ENCODE data around the gene GRIN2A. TPM values are rescaled to one million over a fixed set of nuclear protein-coding genes. Genes with fewer than 3 reads are reported as not detected.

The GRIN2A gene
- polyA plus RNA-seq, 2 of the 4 experiments (the other 2 are of a cell fraction): not detected

- DNase-seq (ENCODE audit: low read depth in 1 of 2, low spot score in 1 of 2): no peak
- no peak for FAIRE-seq
- Histone ChIP-seq H3K27ac (no peak overlapping the region), H3K4me2 (no peak overlapping the region), H3K4me3 (no peak overlapping the region), H3K4me1 (no peaks in the 10 kb centered on the region), H3K9me3 (no peaks in the 10 kb centered on the region)
- CTCF ChIA-PET: interaction anchor here (1.1 kb wide), 1 partner anchor 671 kb away, joined by 3 read pairs; no protein-coding TSS in a partner anchor
- WGBS (ENCODE audit: missing lambda C conversion rate): 4% methylated on average over 4 of the region's 4 CpGs
- TF ChIP-seq MAX (IDR thresholded peaks at IDR 0.05) (no peak), MYC (IDR thresholded peaks at IDR 0.05; ENCODE audit: borderline replicate concordance, low read length) (no peak), CBX2 (IDR thresholded peaks at IDR 0.05; ENCODE audit: borderline replicate concordance, low read depth) (no peak), USF2 (IDR thresholded peaks at IDR 0.05) (no peak), ZFP36 (IDR thresholded peaks at IDR 0.05; ENCODE audit: borderline replicate concordance, partially characterized antibody) (no peak), JUN (IDR thresholded peaks at IDR 0.05) (no peak)
- TF ChIP-seq, protein P1, sequence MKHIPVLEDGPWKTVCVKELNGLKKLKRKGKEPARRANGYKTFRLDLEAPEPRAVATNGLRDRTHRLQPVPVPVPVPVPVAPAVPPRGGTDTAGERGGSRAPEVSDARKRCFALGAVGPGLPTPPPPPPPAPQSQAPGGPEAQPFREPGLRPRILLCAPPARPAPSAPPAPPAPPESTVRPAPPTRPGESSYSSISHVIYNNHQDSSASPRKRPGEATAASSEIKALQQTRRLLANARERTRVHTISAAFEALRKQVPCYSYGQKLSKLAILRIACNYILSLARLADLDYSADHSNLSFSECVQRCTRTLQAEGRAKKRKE (CRISPR knock-in tag; IDR thresholded peaks at IDR 0.05; ENCODE audit: low read depth): no peak
- POLR2A ChIA-PET: no interaction called here
- no peak for ATAC-seq
These were observed 252.4 kb downstream of the GRIN2A start for GRCh38 chr16:9929836-9930235.

DNA sequence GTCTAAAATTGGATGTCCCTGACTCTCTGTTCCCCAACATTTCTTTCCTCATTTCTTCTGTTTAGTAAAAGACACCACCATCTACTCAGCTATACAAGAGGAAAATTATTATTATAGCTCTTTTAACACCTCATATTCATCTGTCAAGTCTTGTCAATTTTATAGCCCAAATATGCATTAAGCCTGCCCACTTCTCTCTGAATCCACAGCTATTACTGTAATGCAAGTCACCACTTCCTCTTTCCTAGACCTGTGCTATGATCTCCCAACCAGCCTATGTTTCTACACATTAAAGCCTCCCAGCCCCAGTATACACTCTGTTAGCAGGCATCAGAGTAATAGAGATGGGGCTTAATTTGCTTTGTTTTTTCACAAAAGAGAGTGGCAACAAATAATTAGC lies 252.9 kb downstream of the GRIN2A start:
- Histone ChIP-seq H3K9me3 (no peaks in the 10 kb centered on the region), H3K4me3 (no peak overlapping the region), H3K27ac (no peak overlapping the region), H3K4me2 (no peak overlapping the region), H3K4me1 (no peaks in the 10 kb centered on the region)
- ChIA-PET POLR2A (no interaction called here), CTCF (no interaction called here)
- no peak for TF ChIP-seq ZC3H11A (IDR thresholded peaks at IDR 0.05)
- TF ChIP-seq BCL3 (IDR thresholded peaks at IDR 0.05): no peak
- TF ChIP-seq ESRRA (IDR thresholded peaks at IDR 0.05; ENCODE audit: borderline replicate concordance, low read length): no peak
- TF ChIP-seq CEBPB (IDR thresholded peaks at IDR 0.05): no peak
- no peak for TF ChIP-seq RARB (CRISPR knock-in tag; IDR thresholded peaks at IDR 0.05)
- TF ChIP-seq SMC3 (IDR thresholded peaks at IDR 0.05): no peak
- no peak for TF ChIP-seq HDAC2 (IDR thresholded peaks at IDR 0.05)
- TF ChIP-seq MAX (IDR thresholded peaks at IDR 0.05): no peak
- no peak for ATAC-seq
- no peak for FAIRE-seq
- no peak for DNase-seq (ENCODE audit: low read depth in 1 of 2, low spot score in 1 of 2)

GRCh38 chr16:9922441-9922840 lies 259.8 kb downstream of the GRIN2A start:
- Histone ChIP-seq H3K4me2 (no peak overlapping the region), H3K4me3 (no peak overlapping the region), H3K9me3 (no peaks in the 10 kb centered on the region), H3K27ac (no peak overlapping the region), H3K4me1 (no peaks in the 10 kb centered on the region)
- DNase-seq (ENCODE audit: low read depth in 1 of 2, low spot score in 1 of 2) (no peak), ATAC-seq (no peak), FAIRE-seq (no peak)
- 11% methylated on average over 4 of the region's 4 CpGs for WGBS (ENCODE audit: missing lambda C conversion rate)
- ChIA-PET POLR2A (no interaction called here), CTCF (no interaction called here)
- TF ChIP-seq GATA3 (IDR thresholded peaks at IDR 0.05; ENCODE audit: borderline replicate concordance) (no peak), BCL3 (IDR thresholded peaks at IDR 0.05) (no peak), CEBPB (IDR thresholded peaks at IDR 0.05) (no peak), JUN (IDR thresholded peaks at IDR 0.05) (no peak), CHD4 (IDR thresholded peaks at IDR 0.05; ENCODE audit: borderline replicate concordance) (no peak), HDAC2 (IDR thresholded peaks at IDR 0.05) (no peak), FOSB (CRISPR knock-in tag; IDR thresholded peaks at IDR 0.05) (no peak), TFCP2L1 (CRISPR knock-in tag; IDR thresholded peaks at IDR 0.05) (no peak), EHMT2 (IDR thresholded peaks at IDR 0.05; ENCODE audit: low read depth) (no peak), RARB (CRISPR knock-in tag; IDR thresholded peaks at IDR 0.05) (no peak), CBX2 (IDR thresholded peaks at IDR 0.05; ENCODE audit: borderline replicate concordance, low read depth) (no peak), PHF8 (IDR thresholded peaks at IDR 0.05; ENCODE audit: borderline replicate concordance, low read depth) (no peak), HMGXB4 (CRISPR knock-in tag; IDR thresholded peaks at IDR 0.05; ENCODE audit: borderline replicate concordance) (no peak)
